Fibroblast of pulmonary artery (primary cell): ENCODE results near the gene PPP1CA.

Experiments
- DNase-seq: peaks from one replicate; pipeline ENCODE4 v3.0.0-alpha.2; 2010; ENCODE audit warnings: low read depth
- H3K4me3 ChIP-seq: replicated peaks from 2 replicates; pipeline ENCODE4 v1.5.1; 2011; ENCODE audit warnings: low read depth, mild to moderate bottlenecking, control low read depth, low read length, moderate library complexity
- CTCF ChIP-seq: IDR thresholded peaks from 2 replicates; pipeline ENCODE4 v1.5.1; 2011; ENCODE audit warnings: mild to moderate bottlenecking, control low read depth, low read length, inconsistent platforms; ENCODE audit errors: missing control alignments

The PPP1CA gene

GRCh38 chr11:67419325-67420049 is 17.8 kb upstream of the PPP1CA start:
- no peak for DNase-seq
- H3K4me3 ChIP-seq, result no peak overlapping the region
- TF ChIP-seq CTCF, result no peak

- TF ChIP-seq CTCF, result no peak
Measured at GRCh38 chr11:67418476-67419281, 17.0 kb upstream of the PPP1CA start.

GRCh38 chr11:67417425-67417824 is 15.8 kb upstream of the PPP1CA start:
- H3K4me3 ChIP-seq, result no peak overlapping the region
- no peak for DNase-seq

More at GRCh38 chr11:67418476-67419281, 17.0 kb upstream of the PPP1CA start:
- DNase-seq, result no peak
- H3K4me3 ChIP-seq, result no peak overlapping the region

GRCh38 chr11:67416416-67417335 is 15.0 kb upstream of the PPP1CA start:
- peak; percentile 41 for DNase-seq
- no peak for TF ChIP-seq CTCF

More at GRCh38 chr11:67417425-67417824, 15.8 kb upstream of the PPP1CA start:
- no peak for TF ChIP-seq CTCF

GRCh38 chr11:67415501-67416304 is 14.0 kb upstream of the PPP1CA start, which contains the start of gene CARNS1:
Gene CARNS1 (plus strand): TSS chr11:67415678. CDS start chr11:67416200, 522 bp downstream.
- DNase-seq, result no peak
- H3K4me3 ChIP-seq, result peak within 1 kb of the TSS; percentile 14
- no peak for TF ChIP-seq CTCF

More at GRCh38 chr11:67416416-67417335, 15.0 kb upstream of the PPP1CA start:
- H3K4me3 ChIP-seq, result no peak overlapping the region

GRCh38 chr11:67413266-67413849 is 11.7 kb upstream of the PPP1CA start:
- DNase-seq, result no peak
- TF ChIP-seq CTCF, result no peak
- H3K4me3 ChIP-seq, result no peak overlapping the region
